ENCODE data around the gene AHCYL1.

DNA sequence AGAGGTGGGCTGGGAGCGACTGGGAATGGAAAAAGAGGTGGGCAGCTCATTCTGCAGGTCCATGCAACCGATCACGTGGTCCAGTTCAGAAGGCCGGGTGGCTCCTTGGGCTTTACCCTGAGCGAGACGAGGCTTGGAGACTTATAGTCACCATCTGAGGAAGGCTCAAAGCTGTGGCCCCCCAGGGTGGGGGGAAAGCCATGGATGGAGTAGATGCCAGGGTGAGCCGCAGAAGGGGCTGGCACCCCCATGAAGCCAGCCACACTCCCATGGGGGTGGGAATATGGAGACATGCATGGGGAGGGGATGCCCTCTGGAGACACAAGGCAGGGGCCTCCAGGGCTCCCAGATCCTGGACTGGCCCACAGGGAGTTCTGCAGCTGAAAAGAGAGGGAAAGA, 76.1 kb downstream of the AHCYL1 start:
- no peak for TF ChIP-seq POLR2A (IDR thresholded peaks at IDR 0.05)
- TF ChIP-seq, protein P1, sequence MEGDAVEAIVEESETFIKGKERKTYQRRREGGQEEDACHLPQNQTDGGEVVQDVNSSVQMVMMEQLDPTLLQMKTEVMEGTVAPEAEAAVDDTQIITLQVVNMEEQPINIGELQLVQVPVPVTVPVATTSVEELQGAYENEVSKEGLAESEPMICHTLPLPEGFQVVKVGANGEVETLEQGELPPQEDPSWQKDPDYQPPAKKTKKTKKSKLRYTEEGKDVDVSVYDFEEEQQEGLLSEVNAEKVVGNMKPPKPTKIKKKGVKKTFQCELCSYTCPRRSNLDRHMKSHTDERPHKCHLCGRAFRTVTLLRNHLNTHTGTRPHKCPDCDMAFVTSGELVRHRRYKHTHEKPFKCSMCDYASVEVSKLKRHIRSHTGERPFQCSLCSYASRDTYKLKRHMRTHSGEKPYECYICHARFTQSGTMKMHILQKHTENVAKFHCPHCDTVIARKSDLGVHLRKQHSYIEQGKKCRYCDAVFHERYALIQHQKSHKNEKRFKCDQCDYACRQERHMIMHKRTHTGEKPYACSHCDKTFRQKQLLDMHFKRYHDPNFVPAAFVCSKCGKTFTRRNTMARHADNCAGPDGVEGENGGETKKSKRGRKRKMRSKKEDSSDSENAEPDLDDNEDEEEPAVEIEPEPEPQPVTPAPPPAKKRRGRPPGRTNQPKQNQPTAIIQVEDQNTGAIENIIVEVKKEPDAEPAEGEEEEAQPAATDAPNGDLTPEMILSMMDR (IDR thresholded peaks at IDR 0.05) = no peak
